Activated T-cell treated with anti-CD3 and anti-CD28 coated beads for 24 hours (primary cell): ENCODE measurements around the gene NOL4L.

Source experiments
- DNase-seq: peaks from one replicate; pipeline ENCODE4 v3.0.0-alpha.2; 2020; ENCODE audit warnings: low read depth

Gene NOL4L

GRCh38 chr20:32539817-32540675, 45.1 kb downstream of the NOL4L start:
- peak; percentile 55 for DNase-seq

GRCh38 chr20:32539026-32539816, 45.9 kb downstream of the NOL4L start:
- DNase-seq = no peak

- DNase-seq = no peak
Measured at GRCh38 chr20:32538526-32538939, 46.6 kb downstream of the NOL4L start.

DNA sequence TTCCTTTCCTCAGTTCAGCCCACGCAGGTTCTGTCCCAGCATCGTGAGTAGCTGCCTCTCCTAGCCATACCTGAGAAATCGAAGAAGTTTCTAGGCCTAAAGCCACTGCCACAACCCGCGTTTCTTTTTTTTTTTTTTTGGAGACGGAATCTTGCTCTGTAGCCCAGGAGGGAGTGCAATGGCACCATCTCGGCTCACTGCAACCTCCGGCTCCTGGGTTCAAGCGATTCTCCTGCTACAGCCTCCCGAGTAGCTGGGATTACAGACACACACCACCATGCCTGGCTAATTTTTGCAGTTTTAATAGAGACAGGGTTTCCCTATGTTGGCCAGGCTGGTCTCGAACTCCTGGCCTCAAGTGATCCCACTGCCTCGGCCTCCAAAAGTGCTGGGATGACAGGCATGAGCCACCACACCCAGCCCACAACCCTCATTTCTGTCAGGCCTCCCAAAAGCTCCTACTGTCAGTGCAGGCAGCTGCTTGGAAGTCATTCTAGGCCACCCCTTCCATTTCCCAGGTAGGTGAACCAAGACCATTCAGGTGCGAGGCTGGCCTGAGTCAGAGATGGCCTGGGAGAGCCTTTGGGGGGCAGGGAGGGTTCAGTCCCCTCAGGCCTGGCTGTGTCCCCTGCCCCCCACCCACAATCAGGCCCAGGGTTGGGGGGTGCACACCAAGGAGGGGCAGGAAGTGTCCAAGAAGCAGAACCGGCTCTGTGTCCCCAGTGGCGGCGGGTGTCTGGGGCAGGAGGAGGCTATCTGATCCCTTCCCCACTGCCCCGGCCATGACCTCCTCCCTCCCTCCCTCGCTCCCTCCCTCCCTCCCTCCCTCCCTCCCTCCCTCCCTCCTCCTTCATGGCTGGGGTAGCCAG, 47.2 kb downstream of the NOL4L start:
- no peak for DNase-seq

GRCh38 chr20:32536851-32537656, 48.1 kb downstream of the NOL4L start:
- DNase-seq = no peak

DNA sequence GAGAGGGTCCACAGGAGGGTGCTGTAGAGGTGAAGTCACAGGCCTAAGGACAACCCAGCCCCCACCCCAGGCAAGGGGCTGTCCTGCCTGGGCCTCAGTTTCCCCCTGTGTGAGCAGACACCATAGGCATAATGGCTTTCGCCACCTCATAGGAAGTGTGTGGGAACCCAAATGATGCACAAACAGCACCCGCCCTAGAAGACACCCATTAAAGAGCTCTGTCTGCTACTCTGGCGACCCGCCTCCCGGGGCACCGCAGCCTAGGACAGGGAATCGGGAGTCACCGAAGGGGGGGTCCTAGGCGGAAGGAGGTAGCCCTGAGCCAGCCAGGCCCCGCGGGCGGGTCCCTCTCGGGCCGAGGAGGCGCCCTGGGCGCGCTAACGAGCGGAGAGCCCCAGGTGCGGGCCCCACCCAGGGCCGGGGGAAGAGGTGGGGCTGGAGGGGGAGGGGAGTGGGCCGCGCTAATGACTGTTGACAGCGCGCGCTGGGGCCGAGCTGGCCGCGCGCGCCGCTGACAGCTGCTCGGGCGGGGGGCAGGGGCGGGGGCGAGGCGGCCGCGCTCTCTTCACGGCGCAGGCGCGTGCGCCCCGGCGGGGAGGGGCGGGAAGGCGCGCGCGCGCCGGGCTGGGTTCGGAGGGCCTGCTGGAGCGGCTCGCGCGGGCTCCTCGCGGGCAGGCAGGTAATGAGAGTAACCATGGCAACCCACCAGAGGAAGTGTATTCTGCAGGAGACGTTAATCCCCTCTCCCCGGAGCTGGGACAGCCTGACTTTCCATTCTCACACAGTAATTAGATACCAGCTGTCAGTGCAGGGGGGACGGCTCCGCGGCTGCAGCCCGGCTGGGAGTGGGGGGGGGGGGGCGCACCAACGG, 48.9 kb downstream of the NOL4L start:
- peak; percentile 57 for DNase-seq

GRCh38 chr20:32535316-32535952, 49.7 kb downstream of the NOL4L start:
- no peak for DNase-seq

- no peak for DNase-seq
Measured at GRCh38 chr20:32534661-32535240, 50.4 kb downstream of the NOL4L start.

- DNase-seq = no peak
Measured at GRCh38 chr20:32533732-32534131, 51.4 kb downstream of the NOL4L start.

DNA sequence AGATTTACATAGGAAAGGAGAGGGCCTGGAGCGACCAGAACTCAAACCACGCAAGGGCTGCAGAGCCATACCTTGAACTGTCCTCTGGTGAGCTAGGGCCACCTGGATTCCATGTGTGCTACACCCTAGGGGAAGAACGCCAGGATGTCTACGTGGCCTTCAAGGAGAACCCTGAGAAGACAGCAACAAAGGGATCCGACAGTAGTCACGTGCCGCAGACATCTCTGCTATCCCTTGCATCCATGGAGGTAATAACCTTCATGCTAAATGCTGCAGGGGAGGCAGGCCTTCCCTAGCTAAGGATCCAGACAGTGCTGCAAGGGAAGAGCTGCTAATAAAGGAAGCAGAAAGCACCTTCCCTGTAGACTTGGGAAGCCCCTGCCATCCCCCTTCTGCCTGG, 52.9 kb downstream of the NOL4L start:
- DNase-seq = no peak

GRCh38 chr20:32528905-32529670, 56.0 kb downstream of the NOL4L start:
- DNase-seq = no peak

GRCh38 chr20:32528171-32528891, 56.8 kb downstream of the NOL4L start:
- DNase-seq = no peak

- DNase-seq = no peak
Measured at GRCh38 chr20:32527447-32528055, 57.6 kb downstream of the NOL4L start.

GRCh38 chr20:32527052-32527446, 58.1 kb downstream of the NOL4L start:
- DNase-seq = no peak

DNA sequence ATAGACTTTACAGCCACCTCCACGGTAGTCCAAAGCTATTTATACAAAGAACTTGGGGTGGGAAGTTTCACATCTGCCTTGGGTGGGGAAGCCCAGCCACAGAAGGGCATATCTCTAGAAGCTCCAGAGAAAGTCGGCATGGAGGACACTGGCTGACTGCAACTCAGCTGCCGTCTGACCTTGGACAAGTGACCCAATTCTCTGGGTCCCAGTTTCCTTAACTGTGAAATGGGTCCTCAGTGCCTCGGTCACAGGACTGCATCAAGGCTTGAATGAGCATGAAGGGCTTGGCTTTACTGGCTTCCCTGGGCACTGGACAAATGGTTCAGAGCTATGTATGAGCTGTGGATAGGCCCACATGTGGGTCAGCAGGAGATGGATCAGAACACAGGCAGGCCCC, 58.6 kb downstream of the NOL4L start:
- no peak for DNase-seq

DNA sequence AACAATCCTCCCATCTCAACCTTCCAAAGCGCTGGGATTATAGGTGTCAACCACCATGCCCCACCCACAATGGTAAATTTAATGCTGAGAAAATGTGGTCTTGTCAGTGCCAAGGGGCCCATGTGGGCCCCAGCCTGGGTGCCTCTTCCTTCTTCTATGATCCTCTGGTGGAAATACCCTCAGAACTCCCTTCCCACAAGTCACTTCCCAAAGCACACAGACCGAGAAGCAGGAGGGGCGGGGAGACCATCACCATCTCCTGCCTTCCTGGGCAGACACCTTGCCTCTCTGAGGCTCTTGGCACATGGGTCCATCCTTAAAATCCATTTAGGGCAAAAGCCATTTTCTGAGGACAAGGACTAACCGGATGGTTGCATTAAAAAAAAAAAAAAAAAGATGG, 59.0 kb downstream of the NOL4L start:
- no peak for DNase-seq

DNA sequence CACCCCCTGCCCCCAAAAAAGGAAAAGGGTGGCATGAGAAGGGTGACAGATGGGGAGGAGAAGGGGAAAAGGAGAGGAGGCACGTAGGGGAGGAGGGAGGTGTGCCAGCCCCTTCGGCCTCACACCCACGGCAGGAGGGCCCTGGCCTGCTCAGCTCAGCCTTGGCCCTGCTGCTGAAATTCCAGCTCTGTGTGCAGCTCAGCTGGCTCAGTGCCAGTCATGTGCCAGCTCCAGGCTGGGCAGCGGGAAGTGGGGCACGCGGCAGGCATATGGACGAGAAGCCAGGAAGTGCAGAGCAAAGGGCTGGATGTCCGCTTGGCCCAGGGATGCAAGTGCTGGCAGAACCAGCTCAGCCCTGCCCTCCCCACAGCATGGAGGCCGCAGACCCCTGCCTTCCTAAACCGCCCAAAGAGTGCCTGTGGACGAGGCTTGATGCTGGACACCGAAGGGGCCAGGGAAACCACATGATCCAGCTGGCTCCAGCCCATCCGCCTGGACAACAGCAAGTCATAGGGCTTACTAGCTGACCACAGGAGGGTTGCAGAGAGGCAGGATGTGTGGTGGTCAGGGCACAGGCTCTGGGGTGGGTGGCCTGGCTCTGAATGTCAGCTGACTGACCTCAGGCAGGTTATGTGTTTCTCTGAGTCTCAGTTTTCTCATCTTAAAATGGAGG, 60.2 kb downstream of the NOL4L start:
- DNase-seq = no peak
